Measurements from ENCODE around the gene SHC4. TPM values are rescaled to one million over a fixed set of nuclear protein-coding genes. Genes with fewer than 3 reads are reported as not detected.

SHC4 gene
- polyA plus RNA-seq, 3 donors = 0.09 TPM; not detected in 2

DNA sequence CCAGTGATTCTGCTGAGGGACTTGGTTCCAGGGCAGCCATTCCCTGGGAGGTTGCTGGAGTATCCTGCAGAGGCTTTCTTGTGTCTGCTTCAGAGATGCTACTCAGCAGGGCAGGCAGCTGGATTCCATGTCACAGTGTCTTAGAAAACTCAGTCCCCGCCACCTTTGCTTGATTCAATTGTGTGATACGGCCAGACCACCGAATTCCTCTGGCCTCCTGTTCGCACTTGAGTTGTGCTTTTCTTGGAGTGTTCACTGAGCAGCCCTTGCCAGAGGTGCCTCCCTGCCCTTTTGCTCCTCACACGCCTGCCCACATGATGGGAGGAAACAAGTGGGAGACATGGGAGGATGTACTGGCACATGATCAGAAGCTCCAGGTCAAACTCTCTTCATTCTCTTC lies 19.6 kb upstream of the SHC4 start:
- Histone ChIP-seq H3K36me3 (replicated peaks in 1 of 2; ENCODE audit: control insufficient read depth in 1 of 2, insufficient read depth in 2 of 2, low read length in 2 of 2) (peaks cover 4 to 6% of the 10 kb centered on the region in 2 donors), H3K9ac (ENCODE audit: insufficient read depth, low read length, poor library complexity, severe bottlenecking) (no peak overlapping the region), H3K9me3 (replicated peaks in 1 of 2; ENCODE audit: control insufficient read depth in 1 of 2, insufficient read depth in 1 of 2, low read length in 2 of 2) (no peaks in the 10 kb centered on the region), H3K27ac (ENCODE audit: low read depth in 1 of 2, low read length in 2 of 2) (no peak overlapping the region), H3K4me1 (ENCODE audit: control insufficient read depth in 1 of 2, insufficient read depth in 2 of 2, low read length in 2 of 2) (no peaks in the 10 kb centered on the region), H3K79me2 (ENCODE audit: insufficient read depth, low read length) (no peaks in the 10 kb centered on the region), H3K27me3 (ENCODE audit: control insufficient read depth in 2 of 2, insufficient read depth in 2 of 2, low read length in 2 of 2) (no peaks in the 10 kb centered on the region), H3K4me2 (replicated peaks; ENCODE audit: extremely low read depth, low read length, poor library complexity, severe bottlenecking) (no peak overlapping the region), H3K4me3 (replicated peaks in 1 of 3; ENCODE audit: low read depth in 2 of 3, low read length in 3 of 3) (no peak overlapping the region), H2AFZ (ENCODE audit: insufficient read depth, low read depth, low read length, poor library complexity, severe bottlenecking) (no peak overlapping the region), H4K20me1 (ENCODE audit: insufficient read depth, low read length) (no peaks in the 10 kb centered on the region)
- intact Hi-C loops (cut with micrococcal nuclease) = no loop called here
- Mint-ChIP-seq H3K36me3 (peaks cover 3 to 4% of the 10 kb centered on the region in 2 donors), H3K4me1 (no peaks in the 10 kb centered on the region), H3K27ac (no peak overlapping the region), H3K4me3 (no peak overlapping the region), H3K27me3 (ENCODE audit: low read depth in 3 of 3) (peaks cover 3 to 8% (median 6%) of the 10 kb centered on the region in 3 donors), H3K9me3 (peaks cover 0 to 2% (median 0%) of the 10 kb centered on the region in 7 donors)
- DNase-seq = no peak
- TF ChIP-seq CTCF (IDR thresholded peaks at IDR 0.05) = no peak
- WGBS (ENCODE audit: insufficient coverage) = 98% methylated on average over 4 of the region's 5 CpGs

- Histone ChIP-seq H2AFZ (ENCODE audit: insufficient read depth, low read depth, low read length, poor library complexity, severe bottlenecking) (no peak overlapping the region), H4K20me1 (ENCODE audit: insufficient read depth, low read length) (no peaks in the 10 kb centered on the region), H3K9me3 (replicated peaks in 1 of 2; ENCODE audit: control insufficient read depth in 1 of 2, insufficient read depth in 1 of 2, low read length in 2 of 2) (no peaks in the 10 kb centered on the region), H3K27me3 (ENCODE audit: control insufficient read depth in 2 of 2, insufficient read depth in 2 of 2, low read length in 2 of 2) (no peaks in the 10 kb centered on the region), H3K27ac (ENCODE audit: low read depth in 1 of 2, low read length in 2 of 2) (no peak overlapping the region), H3K79me2 (ENCODE audit: insufficient read depth, low read length) (no peaks in the 10 kb centered on the region), H3K4me3 (replicated peaks in 1 of 3; ENCODE audit: low read depth in 2 of 3, low read length in 3 of 3) (no peak overlapping the region), H3K4me2 (replicated peaks; ENCODE audit: extremely low read depth, low read length, poor library complexity, severe bottlenecking) (no peak overlapping the region), H3K4me1 (ENCODE audit: control insufficient read depth in 1 of 2, insufficient read depth in 2 of 2, low read length in 2 of 2) (no peaks in the 10 kb centered on the region), H3K36me3 (replicated peaks in 1 of 2; ENCODE audit: control insufficient read depth in 1 of 2, insufficient read depth in 2 of 2, low read length in 2 of 2) (no peaks in the 10 kb centered on the region), H3K9ac (ENCODE audit: insufficient read depth, low read length, poor library complexity, severe bottlenecking) (no peak overlapping the region)
- Mint-ChIP-seq H3K4me1 (no peaks in the 10 kb centered on the region), H3K4me3 (no peak overlapping the region), H3K36me3 (no peaks in the 10 kb centered on the region), H3K27me3 (ENCODE audit: low read depth in 3 of 3) (peaks cover 7 to 12% (median 10%) of the 10 kb centered on the region in 3 donors), H3K27ac (no peak overlapping the region), H3K9me3 (peaks cover 0 to 2% (median 0%) of the 10 kb centered on the region in 7 donors)
- no peak for TF ChIP-seq CTCF (IDR thresholded peaks at IDR 0.05)
- intact Hi-C loops (cut with micrococcal nuclease) = no loop called here
- no peak for DNase-seq
- 80% methylated on average over 1 of the region's 4 CpGs for WGBS (ENCODE audit: insufficient coverage)
These were observed 18.2 kb upstream of the SHC4 start for GRCh38 chr15:48981941-48982340.

Measured in CD14-positive monocyte (primary cell).